Measurements from ENCODE around the gene CMTM5.
"Not testable (repeated sequence)": the region's sequence is repeated elsewhere in the genome, so short reads cannot be mapped to it uniquely, and the experiment has no call there.

Gene CMTM5

DNA sequence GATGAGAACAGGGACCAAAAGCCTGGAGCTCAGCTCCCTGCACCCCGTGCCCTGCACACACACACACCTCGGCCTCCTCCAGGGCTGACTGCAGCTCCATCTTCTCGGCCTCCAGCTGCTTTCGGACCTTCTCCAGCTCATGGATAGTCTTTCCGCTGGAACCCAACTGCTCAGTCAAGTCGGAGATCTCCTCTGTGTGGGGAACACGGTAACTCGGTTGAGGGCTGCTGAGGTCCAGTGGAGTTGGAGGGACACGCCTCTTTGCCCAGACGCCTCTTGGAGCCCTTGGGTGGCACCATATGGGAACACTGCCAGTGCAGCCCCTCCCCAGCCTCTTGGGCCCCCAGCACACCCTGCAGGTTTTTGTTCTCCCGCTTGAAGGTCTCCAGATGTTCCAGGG, 40.0 kb downstream of the CMTM5 start:
- no peak for DNase-seq

DNA sequence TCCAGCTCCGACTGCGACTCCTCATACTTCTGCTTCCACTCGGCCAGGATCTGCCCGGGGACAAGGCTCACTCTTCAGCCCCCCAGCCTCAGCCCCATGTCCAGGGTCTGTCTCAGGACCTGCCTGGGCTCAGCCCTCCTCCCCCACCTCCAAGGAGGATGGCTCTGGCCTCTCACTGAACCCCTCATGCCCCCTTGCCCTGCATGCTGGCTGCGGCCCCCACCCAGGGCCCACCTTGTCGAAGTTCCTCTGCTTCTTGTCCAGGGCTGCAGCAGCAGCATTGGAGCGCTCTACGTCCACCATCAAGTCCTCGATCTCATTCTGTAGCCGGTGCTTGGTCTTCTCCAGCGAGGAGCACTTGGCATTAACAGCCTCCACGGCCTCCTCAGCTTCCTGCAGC, 40.4 kb downstream of the CMTM5 start:
- not testable (repeated sequence) for DNase-seq

DNA sequence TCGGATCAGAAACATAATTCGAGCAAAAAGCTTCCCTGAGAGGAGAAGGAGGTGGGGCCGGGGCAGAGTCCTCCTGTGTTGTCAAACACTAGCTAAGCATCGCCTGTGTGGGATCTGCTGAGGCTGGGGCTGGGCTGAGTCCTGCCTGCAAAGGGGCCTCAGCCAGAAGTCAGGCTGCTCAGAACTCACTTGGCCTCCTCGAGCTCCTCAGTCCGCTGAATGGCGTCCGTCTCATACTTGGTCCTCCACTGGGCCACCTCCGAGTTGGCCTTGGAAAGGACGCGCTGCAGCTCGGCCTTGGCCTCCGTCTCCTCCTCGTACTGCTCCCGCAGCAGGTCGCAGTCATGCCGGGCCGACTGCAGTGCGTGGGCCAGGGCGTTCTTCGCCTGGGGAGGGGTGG, 41.2 kb downstream of the CMTM5 start:
- no peak for DNase-seq

DNA sequence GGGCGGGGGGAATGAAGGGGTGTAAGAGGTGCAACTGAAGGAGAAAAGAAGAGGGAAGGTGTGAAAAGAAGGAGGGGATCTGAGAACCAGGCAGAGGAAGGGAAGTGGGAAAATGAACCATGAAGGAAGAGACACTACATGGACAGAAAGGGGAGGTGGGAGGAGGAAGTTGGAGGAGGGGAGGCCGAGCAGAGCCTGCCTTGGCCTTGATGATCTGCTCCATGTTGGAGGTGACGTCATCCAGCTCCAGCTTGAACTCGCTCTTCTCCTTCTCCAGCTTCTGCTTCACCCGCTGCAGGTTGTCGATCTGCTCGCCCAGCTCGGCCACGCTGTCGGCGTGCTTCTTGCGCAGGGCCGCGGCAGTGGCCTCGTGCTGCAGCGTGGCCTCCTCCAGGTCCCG, 42.8 kb downstream of the CMTM5 start:
- not testable (repeated sequence) for DNase-seq

DNA sequence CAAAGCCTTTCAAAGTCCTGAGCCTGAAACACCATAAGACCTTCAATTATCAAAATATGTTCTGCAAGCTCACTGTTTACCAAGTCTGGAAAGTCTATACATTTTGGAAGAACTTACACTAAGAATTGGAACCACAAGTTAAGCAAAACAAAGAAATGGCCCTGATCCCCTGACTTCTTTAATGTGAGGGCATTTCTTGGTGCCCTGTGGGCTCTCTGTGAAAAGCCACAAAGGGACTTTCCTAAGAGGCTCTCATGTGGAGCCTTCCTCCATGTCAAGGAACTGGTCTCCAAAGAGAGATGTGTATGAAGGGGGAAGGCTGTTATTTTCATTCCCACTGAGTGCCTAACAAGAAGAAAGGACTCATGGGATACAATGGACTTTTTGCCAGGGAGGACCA, 44.7 kb downstream of the CMTM5 start:
- no peak for DNase-seq

DNA sequence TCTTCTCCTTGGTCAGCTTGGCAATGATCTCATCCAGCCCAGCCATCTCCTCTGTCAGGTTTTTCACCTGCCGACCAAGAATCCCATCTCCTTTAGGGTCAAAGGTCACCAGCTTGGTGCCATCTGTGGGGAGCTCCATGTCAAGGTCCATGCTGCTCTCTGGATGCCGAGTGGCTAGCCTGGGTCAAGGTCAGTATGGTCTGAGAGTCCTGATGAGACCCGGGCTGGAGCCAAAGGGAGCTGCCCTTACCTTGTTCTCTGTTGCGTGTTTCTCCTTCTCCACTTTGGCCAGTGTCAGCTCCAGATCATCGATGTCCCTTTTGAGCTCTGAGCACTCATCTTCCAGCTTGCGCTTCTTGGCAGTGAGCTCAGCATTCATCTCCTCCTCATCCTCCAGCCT, 46.8 kb downstream of the CMTM5 start:
- no peak for DNase-seq

DNA sequence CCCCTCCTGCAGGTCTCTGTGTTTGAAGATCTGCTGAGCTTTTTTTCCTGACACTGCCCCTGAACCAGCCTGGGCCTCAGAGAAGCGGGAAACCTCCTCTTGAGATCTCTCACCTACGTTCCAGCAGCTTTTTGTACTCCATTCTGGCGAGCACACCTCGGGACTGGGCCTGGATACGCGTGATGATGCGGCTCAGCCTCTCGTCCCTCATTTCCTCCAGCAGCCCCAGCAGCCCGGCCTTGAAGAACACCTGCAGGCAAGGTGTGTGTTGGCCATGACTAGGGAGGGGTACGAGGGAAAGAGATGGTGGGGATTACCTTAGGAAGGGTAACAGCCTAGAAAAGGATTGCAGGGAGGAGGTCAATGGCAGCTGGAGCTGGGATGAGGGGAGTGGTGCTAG, 48.3 kb downstream of the CMTM5 start:
- no peak for DNase-seq

DNA sequence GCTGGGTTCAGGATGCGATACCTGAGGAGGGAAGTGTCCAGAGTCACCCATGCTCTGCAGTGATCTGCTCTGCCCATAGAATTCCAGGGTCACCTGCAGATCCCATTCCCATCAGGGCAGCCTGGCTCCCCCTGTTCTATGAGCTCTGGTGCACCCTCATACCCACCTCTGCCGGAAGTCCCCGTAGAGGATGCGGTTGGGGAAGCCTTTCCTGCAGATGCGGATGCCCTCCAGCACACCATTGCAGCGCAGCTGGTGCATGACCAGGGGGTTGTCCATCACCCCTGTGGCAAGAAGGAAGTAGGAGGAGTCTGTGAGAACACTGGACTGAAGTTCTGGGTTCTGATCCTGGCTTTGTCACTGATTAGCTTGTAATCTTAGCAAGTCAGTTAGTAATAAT, 49.0 kb downstream of the CMTM5 start:
- DNase-seq: not testable (repeated sequence)

DNA sequence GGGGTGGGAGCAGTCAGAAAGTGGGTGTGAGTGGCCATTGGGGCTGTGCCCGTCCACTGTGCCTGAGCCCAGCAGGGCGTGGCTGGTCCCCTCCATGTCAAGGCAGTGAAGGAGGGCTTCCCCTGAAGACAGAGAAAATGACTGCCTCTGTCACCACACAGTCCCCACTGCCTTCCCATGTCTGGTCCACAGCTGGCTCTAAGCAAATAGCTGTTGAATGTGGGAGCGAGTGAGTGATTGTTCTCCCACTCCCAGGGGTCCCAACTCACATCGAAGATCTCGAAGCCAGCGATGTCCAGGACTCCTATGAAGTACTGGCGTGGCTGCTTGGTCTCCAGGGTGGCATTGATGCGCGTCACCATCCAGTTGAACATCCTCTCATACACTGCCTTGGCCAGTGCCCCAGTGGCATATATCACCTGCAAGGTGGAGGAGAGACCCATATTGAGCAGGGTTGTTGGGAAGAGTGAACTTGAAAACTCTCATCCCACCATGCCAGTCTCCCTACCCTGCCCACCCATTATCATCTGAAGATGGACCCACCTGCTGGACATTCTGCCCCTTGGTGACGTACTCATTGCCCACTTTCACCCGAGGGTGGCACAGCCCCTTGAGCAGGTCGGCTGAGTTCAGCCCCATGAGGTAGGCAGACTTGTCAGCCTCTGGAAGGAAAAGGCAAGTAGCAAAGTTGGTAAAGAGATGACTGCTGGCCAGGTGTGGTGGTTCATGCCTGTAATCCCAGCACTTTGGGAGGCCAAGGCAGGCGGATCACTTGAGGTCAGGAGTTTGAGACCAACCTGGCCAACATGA, 52.0 kb downstream of the CMTM5 start:
- no peak for DNase-seq

All from CD4-positive, alpha-beta T cell treated with Interferon alpha-2 for 1 hour (primary cell).